Pulmonary artery endothelial cell (primary cell): Measurements from ENCODE around the gene TMEM114. TPM values are rescaled to one million over a fixed set of nuclear protein-coding genes. Genes with fewer than 3 reads are reported as not detected.

Source experiments
- DNase-seq: peaks from one replicate; pipeline ENCODE4 v3.0.0-alpha.2; 2011; ENCODE audit warnings: low read depth, low spot score
- total RNA-seq: library from RNA; depleted of rRNA; stranded (reverse); fragments of >200 nt; gene quantifications from 2 replicates; pipeline ENCODE4 v1.2.3, GENCODE V29; 2014

Gene TMEM114
- total RNA-seq, 1 donor from 2014 or later: not detected

DNA sequence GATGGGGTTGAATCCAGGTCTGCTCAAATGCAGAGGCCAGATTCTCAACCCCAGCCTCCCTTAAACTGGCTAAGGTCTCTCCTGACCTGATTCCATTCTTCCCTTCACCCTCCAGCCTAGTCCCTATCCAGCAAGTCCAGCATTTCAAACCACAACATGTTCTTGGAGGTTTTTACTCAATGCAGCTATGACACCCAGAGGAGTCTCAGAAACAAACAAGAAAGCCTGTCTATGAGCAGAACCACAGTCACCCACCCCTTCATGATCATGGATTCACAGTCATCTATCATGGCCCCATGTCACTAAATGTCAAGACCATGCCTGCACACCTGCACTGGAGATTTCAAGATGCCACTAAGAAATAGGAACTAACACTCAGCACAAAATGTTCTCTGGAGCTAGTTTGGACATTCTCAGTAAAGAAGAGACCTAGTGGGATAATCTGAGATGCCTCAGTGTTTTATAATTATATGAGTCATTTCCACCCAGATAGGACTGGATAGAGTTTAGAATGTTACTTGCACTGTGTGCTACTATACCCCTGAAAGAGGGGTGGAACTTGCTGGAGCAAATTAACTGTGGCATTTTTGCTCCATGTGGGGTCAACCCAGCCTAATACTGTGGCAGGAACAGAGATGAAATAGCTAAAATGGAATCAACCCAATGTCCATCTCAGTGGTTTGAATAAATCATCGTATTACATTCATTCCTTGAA is 21.7 kb upstream of the TMEM114 start:
- DNase-seq: no peak

DNA sequence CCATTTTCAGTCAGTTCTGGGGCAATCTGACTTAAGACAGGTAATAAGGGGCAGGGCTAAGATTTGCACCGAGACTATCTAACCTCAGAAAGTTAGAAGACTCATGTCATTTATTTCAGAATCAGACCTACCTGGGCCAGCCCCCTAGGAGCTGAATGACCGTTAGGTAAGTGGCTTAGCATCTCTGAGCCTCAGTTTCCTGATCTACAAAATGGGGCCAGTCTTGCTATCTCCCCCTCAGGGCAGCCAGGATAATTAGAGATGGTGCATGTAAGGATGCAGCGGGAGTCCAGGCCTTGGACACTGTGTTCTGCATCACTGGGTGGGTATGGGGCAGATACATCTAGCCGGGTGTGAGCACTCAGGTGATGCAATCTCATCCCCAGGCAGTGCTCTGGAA is 20.8 kb upstream of the TMEM114 start:
- DNase-seq: no peak

DNA sequence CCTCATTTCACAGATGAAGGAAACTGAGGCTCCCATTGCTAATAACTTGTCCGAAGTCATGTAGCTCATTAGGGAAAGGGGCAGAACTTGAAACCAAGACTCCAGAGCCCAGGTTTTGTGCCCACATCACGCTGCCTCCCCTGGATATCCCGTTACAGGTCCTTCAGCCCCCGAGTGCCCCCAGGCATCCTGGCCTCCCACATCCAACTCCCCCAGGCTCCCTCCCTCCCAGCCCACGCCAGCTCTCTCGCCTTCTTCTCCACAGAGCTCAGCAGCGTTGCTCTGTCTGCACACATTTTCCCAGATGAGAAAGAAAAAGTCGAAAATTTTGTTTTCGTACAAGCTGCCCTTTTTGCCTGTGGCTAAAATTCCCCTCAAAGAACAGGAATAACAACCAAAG is 16.9 kb upstream of the TMEM114 start:
- no peak for DNase-seq

DNA sequence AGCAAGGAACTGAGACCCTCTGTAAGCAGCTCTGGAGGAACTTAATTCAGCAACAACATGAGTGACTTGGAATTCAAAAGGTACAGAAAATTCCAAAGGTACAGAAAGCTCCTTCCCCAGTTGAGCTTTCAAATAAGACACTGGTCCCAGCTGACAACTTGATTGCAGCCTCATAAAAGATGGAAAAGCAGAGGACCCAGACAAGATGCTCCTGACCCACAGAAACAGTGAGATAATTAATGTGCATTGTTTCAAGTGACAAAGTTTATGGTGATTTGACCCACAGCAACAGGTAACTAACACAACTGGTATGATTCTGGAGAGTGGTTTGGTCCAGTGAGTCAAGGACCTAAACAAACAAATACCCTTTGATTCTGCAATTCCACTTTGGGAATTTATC is 15.2 kb upstream of the TMEM114 start:
- DNase-seq: no peak

DNA sequence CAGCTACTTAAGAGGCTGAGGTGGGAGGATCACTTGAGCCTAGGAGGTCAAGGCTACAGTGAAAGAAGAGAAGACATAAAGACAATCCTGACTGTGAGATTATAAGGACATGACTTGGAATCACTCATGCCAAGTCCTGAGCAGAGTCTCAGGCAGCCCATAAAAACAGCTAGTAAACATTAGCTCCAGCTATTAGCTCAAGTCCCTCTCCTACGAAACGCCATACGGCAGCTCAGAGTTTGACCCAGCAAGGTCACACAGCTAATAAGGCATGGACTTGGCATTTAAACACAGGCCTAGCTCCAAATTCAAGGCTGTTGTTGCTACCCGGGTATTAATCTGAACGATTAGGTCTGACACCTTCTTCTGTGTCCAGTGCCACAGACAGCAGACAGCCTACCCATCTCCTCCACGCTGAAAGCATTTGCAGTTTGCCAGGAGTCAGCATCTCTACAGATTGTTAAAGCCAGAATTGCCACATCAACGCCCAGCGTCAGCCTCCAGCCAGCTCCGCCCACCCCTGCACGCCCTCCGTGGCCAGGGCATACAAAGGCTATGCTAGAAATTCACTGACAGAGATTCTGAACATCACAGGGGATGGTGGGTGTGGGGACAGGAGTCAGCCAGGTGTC is 9.9 kb upstream of the TMEM114 start:
- DNase-seq: no peak

DNA sequence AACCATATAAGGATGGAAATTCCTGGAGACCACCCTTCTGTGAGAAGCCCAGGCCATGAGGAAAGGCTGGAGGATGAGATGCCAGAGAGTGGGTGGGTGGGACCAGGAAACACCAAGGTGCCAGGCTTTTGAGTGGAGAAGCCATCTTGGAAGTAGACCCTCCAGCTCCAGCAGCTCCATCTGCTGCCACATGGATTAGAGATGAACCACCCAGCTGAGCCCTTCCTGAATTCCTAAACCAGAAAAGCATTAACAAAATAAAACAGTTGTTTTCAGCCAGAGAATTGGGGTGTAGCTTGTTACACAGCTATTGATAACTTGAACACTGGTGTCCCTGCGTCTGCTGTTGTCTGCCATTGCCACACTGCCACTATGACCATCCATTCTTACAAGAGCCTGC is 6.3 kb upstream of the TMEM114 start:
- DNase-seq: no peak

DNA sequence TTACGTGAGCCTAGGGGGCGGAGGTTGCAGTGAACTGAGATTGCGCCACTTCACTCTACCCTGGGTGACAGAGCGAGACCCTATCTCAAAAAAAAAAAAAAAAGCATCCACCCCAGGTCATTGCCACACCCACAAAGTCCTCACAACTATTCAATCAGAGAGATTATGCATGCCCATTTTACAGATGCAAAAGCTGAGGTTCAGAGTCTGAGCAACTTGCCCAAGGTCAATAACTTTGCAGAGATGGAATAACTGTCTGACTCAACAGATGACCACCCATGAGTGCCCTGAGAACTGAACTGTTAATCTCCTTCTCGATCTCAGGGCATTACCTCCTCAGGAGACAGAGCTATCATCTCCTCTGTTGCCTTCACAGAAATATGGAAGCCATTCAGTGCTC is 5.5 kb upstream of the TMEM114 start:
- no peak for DNase-seq

DNA sequence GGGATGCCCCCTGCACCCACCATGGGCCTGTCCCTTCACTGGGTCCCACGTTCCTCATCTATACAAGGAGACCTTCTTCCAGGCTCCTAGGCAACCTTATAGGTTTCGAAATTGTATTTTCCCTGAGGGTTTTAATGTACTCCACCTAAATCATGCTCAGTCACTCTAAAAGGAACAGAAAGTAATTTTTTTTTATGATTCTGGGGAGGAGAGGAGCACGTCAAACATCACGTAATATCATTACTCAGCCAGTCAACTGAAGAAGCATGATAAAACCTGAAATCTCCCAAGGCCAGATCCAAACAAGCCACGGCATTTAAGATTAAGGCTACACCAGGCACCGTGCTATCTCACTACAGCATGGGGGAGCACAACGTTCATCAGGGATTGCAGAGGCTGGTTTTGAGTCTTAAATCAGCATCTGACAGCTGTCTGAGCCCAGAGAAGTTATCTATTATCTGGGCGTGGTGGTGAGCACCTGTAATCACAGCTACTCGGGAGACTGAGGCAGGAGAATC is 3.9 kb upstream of the TMEM114 start:
- no peak for DNase-seq

DNA sequence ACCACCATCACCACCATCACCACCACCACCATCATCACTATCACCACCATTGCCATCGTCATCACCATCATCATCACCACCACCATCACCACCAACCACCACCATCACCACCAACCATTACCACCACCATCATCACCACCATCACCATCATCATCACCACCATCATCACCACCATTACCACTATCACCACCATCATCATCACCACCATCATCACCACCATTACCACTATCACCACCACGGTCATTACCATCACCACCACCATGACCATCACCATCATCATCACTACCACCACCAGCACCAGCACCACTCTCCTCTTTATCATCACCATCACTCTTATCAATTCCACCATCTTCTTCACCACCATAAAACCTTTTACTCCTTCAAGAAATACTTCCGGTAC is 1.1 kb upstream of the TMEM114 start:
- no peak for DNase-seq

DNA sequence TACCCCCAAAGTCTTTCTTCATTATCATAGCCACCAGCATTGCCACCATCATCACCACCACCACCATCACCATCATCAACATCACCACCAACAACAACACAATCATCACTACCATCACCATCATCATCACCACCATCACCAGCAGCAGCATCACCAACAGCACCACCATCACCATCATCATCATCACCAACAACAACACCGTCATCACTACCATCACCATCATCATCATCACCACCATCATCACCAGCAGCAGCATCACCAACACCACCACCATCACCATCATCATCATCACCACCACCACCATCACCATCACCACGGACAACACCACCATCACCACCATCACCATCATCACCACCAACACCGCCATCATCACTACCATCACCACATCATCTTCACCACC is 500 bp upstream of the TMEM114 start:
- DNase-seq: no peak

DNA sequence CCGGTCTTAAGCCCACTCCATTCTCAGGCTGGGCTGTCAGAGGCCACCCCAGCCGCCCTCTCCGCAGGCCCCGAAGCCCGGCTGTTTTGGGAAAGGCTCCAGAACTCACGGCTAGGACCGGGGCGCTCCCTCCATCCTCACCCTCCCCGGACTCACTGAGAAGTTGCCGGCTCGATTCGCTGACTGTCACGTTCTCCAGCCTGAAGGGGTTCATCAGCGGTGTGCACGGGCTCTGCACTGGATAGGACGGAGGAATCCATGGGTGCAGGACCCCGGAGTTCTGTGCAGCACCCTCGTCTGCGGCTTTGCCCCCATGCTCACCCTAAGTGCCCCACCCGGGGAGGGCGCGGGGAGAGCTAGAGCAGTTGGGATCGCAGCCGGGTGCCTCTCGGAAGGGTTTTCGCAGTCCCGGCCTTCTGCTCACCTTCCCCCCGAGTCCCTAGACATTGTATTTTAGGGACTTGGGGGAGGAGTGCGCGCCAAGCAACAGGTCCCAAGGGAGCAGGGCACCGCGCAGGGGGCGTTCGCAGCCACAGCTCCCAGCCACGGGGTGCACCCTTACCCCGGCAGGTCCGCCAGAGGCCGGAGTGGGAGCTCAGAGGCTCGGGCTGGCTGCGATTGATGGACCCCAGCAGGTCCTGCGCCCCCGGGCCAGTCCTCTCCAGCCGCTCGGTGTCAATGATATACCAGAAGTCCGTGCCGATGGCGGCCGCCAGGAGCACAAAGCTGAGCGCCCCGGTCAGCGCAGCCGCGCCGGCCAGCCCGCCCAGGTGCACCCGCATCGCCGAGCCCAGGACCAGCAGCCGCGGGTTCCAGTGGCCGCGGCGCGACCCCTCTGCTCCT is 1.0 kb downstream of the TMEM114 start:
- no peak for DNase-seq

DNA sequence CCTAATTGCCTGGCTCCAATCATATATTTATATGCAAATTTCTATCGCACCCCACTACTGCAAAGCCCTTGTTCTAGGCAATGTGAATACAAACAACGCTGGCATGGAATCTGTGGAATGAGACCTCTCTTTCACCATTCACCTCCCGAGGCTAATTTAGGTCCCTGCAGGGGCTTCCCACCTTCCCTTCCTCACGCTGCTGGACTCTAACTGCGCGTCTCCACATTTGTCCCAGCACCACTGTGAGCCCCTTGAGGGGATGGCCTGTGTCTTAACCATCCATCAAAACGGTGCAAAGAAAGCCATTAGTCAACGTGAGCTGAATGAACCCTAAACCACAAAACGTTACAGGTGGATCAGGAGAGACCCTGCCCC is 1.6 kb downstream of the TMEM114 start:
- no peak for DNase-seq

DNA sequence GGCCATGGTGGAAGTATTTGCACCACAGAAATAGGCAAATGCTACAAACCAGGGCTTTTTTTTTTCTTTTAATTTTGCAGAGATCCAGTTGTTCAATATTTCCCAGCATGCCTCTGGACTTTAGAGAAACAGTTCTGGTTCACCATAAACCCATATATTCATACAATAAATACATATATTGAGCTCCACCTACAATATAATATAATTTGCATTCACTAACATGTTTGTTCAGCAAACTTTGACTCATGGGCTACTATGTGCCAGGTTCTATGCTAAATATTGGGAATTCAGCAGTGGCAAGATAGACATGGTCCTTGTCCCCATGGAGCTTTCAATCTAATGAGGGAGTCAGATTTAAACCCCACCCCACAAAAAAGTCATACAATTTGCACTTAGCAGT is 3.2 kb downstream of the TMEM114 start:
- no peak for DNase-seq

DNA sequence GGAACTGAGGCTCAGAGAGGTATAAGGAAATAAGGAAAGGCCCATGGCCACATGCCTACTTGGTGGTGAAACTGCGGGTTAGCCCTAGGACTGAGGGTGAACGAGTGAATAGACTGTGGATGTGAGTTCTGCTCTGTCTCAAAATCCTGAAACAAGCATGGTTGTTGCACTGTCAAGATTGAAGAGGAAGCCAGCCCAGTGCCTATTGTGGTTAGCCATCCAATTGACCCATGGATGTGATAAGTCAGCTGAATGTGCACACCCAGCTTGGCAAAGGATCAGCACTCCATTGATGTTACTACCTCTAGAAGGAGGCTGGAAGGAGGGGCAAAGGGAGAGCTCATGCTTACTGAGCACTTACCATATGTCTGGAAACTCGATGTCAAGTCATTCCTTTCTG is 4.5 kb downstream of the TMEM114 start:
- DNase-seq: no peak

DNA sequence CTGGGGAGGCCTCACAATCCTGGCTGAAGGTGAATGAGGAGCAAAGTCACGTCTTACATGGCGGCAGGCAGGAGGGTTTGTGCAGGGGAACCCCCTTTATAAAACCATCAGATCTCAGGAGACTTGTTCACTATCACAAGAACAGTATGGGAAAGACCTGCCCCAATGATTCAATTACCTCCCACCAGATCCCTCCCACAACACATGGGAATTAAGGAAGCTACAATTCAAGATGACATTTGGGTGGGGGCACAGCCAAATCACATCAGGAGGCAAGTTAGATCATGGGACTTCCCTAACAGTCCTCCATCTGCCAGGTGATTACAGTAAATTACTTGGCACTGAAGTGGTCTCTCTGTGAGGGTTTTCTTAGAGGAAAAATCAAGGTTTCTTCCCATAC is 5.3 kb downstream of the TMEM114 start:
- no peak for DNase-seq

DNA sequence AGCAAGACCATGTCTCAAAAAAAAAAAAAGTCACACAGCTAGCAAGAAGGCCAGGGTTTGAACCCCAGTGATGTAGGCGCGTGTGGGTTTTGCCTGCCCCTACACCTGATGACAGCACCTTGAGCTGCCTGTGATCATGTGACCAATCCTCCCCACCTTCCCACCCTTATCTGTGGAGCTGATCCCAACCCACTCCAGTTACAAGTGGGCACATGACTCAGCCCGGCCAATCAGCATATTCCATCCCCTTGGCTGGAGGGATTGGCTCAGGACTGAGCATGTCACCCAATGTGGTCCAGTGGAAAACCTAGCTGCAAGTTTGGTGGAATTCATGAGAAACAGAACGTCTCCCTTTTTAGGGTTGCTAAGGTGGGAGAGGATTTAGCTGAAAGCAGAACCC is 6.6 kb downstream of the TMEM114 start:
- no peak for DNase-seq

DNA sequence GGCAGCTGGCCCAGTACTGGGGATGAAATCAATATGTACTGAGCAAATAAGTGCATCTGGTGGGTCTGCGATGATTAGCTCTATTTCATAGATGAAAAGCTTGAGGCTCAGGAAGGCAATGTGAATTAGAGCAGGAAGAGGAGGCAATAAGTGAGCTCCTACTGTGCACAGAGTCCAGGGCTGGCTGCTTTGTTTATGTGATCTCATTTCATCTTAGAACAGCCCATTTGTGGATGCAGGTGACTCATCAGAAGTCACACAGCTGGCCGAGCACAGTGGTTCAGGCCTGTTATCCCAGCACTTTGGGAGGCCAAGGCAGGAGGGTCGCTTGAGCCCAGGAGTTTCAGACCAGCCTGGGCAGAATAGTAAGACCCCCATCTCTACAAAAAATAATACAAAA is 7.1 kb downstream of the TMEM114 start:
- DNase-seq: no peak

DNA sequence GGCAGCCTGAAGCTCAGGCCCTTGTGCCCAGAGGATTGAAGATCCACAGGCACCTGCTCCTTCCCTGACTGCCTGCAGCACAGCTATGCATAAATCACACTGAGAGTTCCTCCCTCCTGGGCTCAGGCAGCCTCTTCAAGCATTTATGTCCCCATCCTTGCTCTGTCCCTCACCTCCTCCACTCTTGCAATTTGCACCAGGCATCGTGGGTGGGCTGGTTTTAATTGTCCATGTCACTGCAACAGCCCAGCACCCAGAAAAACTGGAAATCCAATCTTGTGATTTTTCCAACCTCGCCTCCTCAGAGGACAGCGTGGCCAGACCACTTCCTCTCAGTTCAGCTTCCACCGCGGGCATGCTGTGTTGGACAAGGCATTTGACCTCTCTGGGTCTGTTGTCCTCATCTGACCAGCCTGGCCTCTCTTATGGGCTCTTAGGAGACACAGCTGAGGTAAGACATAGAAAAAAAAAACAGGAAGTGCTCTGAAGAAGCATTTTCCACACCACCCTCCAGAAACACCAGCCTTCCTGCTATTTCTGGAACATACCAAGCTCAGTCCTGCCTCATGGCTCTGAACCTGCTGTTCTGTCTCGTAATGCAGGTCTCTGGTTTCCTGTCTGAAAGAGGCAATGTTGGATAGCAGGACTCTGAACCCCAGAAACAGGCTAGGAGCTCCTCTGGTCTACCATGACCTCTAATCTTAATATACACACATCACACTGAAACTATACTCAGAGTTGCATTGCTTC is 8.3 kb downstream of the TMEM114 start:
- DNase-seq: no peak

DNA sequence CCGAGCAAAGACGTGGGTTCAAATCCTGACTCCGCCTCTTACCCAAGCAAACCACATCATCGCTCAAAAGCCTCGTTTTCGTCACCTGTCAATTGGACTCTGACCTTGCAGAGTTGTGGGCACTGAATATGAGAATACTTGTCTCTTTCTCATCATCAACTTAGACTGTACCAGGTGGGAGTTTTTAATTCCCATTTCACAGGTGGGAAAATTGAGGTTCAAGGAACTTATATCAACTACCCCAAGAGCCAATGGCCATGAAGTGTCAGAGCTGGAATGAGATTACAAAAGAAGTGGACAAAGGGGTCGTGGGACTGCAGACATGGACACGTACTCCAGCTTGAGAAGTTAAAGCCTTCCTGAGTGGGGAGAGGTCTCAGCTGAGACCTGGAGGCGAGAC is 10.8 kb downstream of the TMEM114 start:
- no peak for DNase-seq

DNA sequence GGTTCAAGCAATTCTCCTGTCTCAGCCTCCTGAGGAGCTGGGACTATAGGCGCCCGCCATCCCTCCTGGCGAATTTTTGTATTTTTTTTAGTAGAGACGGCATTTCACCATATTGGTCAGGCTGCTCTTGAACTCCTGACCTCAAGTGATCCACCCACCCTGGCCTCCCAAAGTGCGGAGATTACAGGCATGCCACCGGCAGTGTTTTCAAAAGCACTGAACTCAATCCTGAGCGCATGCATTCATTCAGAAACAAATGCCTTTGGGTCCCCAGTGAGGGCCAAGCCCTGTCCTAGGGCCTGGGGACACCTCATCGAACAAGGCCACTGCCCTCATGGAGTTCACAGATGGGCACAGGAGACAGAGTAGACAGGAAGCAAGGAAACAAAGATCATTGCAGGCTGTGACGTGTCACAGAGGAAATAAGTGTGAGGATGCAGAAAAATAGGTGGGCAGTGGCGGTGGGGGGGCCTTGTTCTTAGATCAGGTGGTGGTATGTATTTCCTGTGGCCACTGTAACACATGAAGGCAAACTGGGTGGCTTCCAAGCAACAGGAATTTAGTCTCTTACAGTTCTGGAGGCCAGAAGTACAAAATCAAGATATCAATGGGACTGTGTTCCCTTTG is 12.5 kb downstream of the TMEM114 start:
- DNase-seq: no peak
